Fibroblast of skin of left quadriceps (primary cell): ENCODE results near the gene KCNK13.
"Not testable (repeated sequence)": the region's sequence is repeated elsewhere in the genome, so short reads cannot be mapped to it uniquely, and the experiment has no call there.

Experiments
- DNase-seq, 2 experiments: peaks; one replicate each; pipeline ENCODE4 v3.0.0-alpha.2; 2013; ENCODE audit warnings: low read depth in 2 of 2

KCNK13 gene

DNA sequence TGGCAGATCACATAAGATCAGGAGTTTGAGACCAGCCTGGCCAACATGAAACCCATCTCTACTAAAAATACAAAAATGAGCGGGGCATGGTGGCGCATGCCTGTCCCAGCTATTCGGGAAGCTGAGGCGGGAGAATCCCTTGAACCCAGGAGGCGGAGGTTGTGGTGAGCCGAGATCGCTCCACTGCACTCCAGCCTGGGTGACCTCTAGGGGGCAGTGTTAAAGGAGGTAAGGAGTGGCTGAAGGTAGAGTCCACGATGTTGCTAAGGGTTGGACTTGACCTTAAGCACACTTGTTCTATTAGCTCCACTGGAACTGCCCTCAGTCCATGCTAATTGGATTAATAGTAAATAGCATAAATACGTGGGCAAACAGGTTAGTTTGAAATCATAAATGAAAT lies 132.1 kb downstream of the KCNK13 start:
- DNase-seq = no peak

DNA sequence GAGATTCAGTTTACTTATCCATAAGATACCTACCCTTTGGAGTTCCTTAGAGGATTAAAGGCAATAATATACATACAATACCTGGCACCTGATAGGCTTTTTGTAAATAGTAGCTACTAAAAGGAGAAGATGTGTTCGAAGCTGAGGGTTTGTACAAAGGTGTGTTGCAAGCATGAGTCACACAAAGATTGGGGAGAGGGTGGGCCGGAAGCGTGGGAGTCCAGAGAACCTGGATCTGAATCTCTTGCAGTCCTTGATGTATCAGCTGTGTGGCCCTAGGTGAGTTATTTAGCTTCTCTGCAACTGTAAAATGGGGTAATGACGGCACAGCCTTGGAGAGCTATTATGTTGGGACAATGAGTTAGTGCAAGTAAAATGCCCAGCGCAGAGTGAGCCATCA lies 132.9 kb downstream of the KCNK13 start:
- DNase-seq = no peak

DNA sequence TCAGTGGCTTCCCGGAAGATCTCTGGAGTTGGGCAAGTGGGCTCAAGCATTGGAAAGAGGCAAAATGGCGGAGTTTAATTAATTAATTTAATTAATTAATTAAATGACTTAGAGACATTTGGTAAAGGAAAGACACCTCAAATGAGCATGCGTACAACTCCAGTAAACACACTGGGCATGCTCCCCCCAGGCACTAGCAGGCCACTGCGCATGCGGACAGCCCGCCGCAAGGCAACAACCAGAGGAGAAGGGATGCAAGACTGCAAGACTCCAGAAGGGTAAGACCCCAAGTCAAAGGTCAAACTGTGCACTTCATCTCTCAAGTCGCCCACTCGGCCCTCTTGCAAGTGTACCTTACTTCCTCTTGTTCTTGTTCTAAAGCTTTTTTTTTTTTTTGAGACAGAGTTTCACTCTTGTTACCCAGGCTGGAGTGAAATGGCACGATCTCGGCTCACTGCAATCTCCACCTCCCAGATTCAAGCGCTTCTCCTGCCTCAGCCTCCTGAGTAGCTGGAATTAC lies 136.8 kb downstream of the KCNK13 start:
- no peak for DNase-seq

DNA sequence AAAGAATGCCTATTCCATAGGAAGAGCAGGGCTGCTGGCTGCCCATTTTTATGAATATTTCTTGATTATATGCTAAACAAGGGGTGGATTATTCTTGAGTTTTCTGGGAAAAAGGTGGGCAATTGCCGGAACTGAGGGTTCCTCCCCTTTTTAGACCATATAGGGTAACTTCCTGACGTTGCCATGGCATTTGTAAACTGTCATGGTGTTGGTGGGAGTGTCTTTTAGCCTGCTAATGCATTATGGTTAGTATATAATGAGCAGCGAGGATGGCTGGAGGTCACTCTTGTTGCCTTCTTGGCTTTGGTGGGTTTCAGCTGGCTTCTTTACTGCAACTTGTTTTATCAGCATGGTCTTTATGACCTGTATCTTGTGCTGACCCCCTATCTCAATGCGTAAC lies 138.8 kb downstream of the KCNK13 start:
- DNase-seq = not testable (repeated sequence)

DNA sequence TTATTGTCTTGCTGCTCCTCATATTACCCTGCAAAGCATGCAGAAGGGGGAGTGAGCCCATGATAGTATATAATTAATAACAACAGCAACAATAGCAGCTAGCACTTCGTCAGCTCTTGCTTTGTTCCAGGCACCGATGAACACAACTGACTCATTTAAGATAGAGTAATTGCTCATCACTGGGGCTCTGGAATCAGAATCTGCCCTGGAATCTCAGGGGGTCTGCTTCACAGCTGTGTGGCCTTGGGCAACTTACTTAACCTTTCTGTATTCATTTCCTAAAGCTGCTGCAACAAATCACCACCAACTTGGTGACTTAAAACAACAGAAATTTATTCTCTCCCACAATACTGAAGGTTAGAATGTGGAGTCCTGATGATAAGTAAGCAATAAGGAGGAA lies 139.6 kb downstream of the KCNK13 start:
- no peak for DNase-seq

DNA sequence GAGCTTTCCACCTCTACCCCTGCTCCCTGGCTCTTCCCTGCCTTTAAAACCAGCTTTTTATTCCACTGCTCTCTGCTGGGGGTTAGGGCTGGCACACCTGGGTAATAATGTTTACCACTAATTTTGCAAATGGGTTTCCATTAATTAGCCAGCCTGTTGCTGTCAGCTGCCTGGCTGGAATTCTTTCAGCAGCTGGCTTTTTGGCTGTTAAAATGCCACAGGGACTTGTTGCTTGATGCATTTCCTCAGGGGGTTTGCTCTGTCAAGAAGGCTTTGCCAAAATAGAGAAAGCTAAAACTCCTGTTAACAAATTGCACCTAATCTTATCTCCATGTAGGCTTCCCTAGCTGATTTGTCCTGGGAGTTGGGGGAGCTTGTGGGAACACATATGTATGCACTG lies 142.7 kb downstream of the KCNK13 start:
- DNase-seq = no peak

GRCh38 chr14:90213099-90213748 lies 151.4 kb downstream of the KCNK13 start:
- no peak for DNase-seq

GRCh38 chr14:90228478-90228877 lies 166.7 kb downstream of the KCNK13 start:
- DNase-seq = no peak

DNA sequence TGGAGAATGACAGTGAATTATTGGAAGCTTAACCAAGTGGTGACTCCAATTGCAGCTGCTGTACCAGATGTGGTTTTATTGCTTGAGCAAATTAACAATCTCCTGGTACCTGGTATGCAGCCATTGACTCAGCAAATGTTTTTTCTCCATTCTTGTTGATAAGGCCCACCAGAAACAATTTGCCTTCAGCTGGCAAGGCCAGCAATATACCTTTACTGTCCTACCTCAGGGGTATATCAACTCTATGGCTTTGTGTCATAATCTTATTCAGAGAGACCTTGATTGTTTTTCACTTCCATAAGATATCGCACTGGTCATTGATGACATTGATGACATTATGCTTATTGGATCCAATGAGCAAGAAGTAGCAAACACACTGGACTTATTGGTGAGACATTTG lies 168.1 kb downstream of the KCNK13 start:
- DNase-seq = not testable (repeated sequence)
